GM23338 (cell line): ENCODE data around the gene ZNRD2. TPM values are rescaled to one million over a fixed set of nuclear protein-coding genes. Genes with fewer than 3 reads are reported as not detected.
A peak's percentile ranks its signal among the peaks of the same experiment; 100 is the strongest.

ENCODE experiments used
- ATAC-seq: fragments of 200-7000 bp; cut with Tn5 transposase; 3 replicates; pipeline ENCODE4 v1.9.1; 2020
- DNase-seq: peaks from one replicate; pipeline ENCODE4 v3.0.0-alpha.2; 2015; ENCODE audit warnings: low spot score
- H2AFZ ChIP-seq: fragments of 200-600 bp; sonication (generic); 2 replicates; pipeline ENCODE4 v1.8.0; 2016; ENCODE audit warnings: antibody characterized with exemption, mild to moderate bottlenecking, moderate library complexity
- H3F3A ChIP-seq: fragments of 200-600 bp; sonication (generic); replicated peaks from 2 replicates; pipeline ENCODE4 v1.8.0; 2017; ENCODE audit warnings: antibody characterized with exemption, mixed run types, low read depth
- H3K27ac ChIP-seq: fragments of 200-600 bp; sonication (generic); 2 replicates; pipeline ENCODE4 v1.6.1; 2016; ENCODE audit warnings: low read depth
- H3K27me3 ChIP-seq: fragments of 200-600 bp; sonication (generic); 2 replicates; pipeline ENCODE4 v1.8.0; 2016; ENCODE audit warnings: mild to moderate bottlenecking, mixed run types, moderate library complexity; ENCODE audit not compliant: insufficient read depth
- H3K36me3 ChIP-seq: fragments of 200-600 bp; sonication (generic); 2 replicates; pipeline ENCODE4 v1.8.0; 2016; ENCODE audit warnings: mild to moderate bottlenecking; ENCODE audit not compliant: insufficient read depth
- H3K4me1 ChIP-seq: fragments of 200-600 bp; sonication (generic); 2 replicates; pipeline ENCODE4 v1.8.0; 2016; ENCODE audit warnings: mild to moderate bottlenecking, moderate library complexity; ENCODE audit not compliant: insufficient read depth
- H3K4me2 ChIP-seq: fragments of 200-600 bp; sonication (generic); 2 replicates; pipeline ENCODE4 v1.7.1; 2017; ENCODE audit warnings: mixed run types
- H3K4me3 ChIP-seq: fragments of 200-600 bp; sonication (generic); 2 replicates; pipeline ENCODE4 v1.6.1; 2016; ENCODE audit warnings: mixed run types
- H3K79me2 ChIP-seq: fragments of 200-600 bp; sonication (generic); replicated peaks from 2 replicates; pipeline ENCODE4 v1.8.0; 2017; ENCODE audit warnings: mild to moderate bottlenecking; ENCODE audit not compliant: insufficient read depth
- H3K9me2 ChIP-seq: fragments of 200-600 bp; sonication (generic); 2 replicates; pipeline ENCODE4 v1.8.0; 2017; ENCODE audit not compliant: insufficient read depth
- H4K20me1 ChIP-seq: fragments of 200-600 bp; sonication (generic); replicated peaks from 2 replicates; pipeline ENCODE4 v1.8.0; 2017; ENCODE audit warnings: mild to moderate bottlenecking; ENCODE audit not compliant: insufficient read depth
- H3K27ac Mint-ChIP-seq: 2 replicates; pipeline ENCODE4 v1.8.0; 2020; ENCODE audit warnings: inconsistent platforms, mild to moderate bottlenecking, moderate library complexity, mixed read lengths
- H3K27me3 Mint-ChIP-seq: 3 replicates; pipeline ENCODE4 v1.8.0; 2022; ENCODE audit warnings: low read depth, mild to moderate bottlenecking, moderate library complexity, mixed read lengths, inconsistent platforms; ENCODE audit not compliant: insufficient read depth, poor library complexity
- H3K36me3 Mint-ChIP-seq: 3 replicates; pipeline ENCODE4 v1.8.0; 2021; ENCODE audit warnings: low read depth, mild to moderate bottlenecking, inconsistent platforms, moderate library complexity, mixed read lengths
- H3K4me1 Mint-ChIP-seq: 3 replicates; pipeline ENCODE4 v1.8.0; 2020; ENCODE audit warnings: mild to moderate bottlenecking, inconsistent platforms, mixed read lengths
- H3K4me3 Mint-ChIP-seq: 3 replicates; pipeline ENCODE4 v1.8.0; 2021; ENCODE audit warnings: moderate library complexity, mild to moderate bottlenecking, inconsistent platforms, mixed read lengths
- H3K9me3 Mint-ChIP-seq: 3 replicates; pipeline ENCODE4 v1.8.0; 2020; ENCODE audit warnings: moderate library complexity, mild to moderate bottlenecking, inconsistent platforms, mixed read lengths
- polyA plus RNA-seq: library from polyadenylated mRNA; unstranded; fragments of >200 nt; fragmentation: Nextera tagmentation; extraction: Ambion mirVana; gene quantifications from 2 replicates; pipeline ENCODE4 v1.2.1, GENCODE V29; 2016
- total RNA-seq: library from RNA; depleted of rRNA; stranded (reverse); fragments of >200 nt; shearing (Covaris generic); gene quantifications from 2 replicates; pipeline ENCODE4 v1.2.3, GENCODE V29; 2014
- TF ChIP-seq, protein P1 (sequence below): fragments of 250-450 bp; sonication (Bioruptor Pico); IDR thresholded peaks from 2 replicates; pipeline ENCODE4 v1.5.0; 2020; ENCODE audit warnings: mild to moderate bottlenecking, moderate library complexity

ZNRD2 gene
- total and polyA plus RNA-seq, 2 experiments from 2014 or later, result 78.6 to 148 TPM

DNA sequence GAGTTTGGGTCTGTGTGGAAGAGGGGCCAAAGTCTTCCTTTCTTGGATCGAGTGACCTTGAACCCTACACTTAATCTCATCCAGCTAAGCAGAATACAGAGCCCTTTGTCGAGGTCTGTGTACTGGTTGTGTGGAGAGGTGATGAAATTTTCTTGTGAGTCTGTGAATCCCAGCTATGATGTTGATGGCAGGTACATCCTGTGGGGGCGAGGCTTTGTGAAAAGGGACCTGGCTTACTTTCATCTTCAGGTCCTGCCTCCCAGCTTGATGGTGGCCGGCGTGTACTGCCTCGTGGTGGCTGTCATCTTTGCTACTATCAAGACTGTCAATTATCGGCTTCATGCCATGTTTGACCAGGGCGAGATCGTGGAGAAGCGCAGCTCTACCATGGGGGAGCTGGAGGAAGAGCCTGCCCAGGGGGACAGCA, 46.3 kb downstream of the ZNRD2 start:
- peaks cover 28% of the 10 kb centered on the region for H3K79me2 ChIP-seq
- no peak for ATAC-seq
- H3K27me3 ChIP-seq, result no peaks in the 10 kb centered on the region

More for the DNA sequence above, 46.3 kb downstream of the ZNRD2 start:
- DNase-seq, result no peak
- TF ChIP-seq, protein P1, sequence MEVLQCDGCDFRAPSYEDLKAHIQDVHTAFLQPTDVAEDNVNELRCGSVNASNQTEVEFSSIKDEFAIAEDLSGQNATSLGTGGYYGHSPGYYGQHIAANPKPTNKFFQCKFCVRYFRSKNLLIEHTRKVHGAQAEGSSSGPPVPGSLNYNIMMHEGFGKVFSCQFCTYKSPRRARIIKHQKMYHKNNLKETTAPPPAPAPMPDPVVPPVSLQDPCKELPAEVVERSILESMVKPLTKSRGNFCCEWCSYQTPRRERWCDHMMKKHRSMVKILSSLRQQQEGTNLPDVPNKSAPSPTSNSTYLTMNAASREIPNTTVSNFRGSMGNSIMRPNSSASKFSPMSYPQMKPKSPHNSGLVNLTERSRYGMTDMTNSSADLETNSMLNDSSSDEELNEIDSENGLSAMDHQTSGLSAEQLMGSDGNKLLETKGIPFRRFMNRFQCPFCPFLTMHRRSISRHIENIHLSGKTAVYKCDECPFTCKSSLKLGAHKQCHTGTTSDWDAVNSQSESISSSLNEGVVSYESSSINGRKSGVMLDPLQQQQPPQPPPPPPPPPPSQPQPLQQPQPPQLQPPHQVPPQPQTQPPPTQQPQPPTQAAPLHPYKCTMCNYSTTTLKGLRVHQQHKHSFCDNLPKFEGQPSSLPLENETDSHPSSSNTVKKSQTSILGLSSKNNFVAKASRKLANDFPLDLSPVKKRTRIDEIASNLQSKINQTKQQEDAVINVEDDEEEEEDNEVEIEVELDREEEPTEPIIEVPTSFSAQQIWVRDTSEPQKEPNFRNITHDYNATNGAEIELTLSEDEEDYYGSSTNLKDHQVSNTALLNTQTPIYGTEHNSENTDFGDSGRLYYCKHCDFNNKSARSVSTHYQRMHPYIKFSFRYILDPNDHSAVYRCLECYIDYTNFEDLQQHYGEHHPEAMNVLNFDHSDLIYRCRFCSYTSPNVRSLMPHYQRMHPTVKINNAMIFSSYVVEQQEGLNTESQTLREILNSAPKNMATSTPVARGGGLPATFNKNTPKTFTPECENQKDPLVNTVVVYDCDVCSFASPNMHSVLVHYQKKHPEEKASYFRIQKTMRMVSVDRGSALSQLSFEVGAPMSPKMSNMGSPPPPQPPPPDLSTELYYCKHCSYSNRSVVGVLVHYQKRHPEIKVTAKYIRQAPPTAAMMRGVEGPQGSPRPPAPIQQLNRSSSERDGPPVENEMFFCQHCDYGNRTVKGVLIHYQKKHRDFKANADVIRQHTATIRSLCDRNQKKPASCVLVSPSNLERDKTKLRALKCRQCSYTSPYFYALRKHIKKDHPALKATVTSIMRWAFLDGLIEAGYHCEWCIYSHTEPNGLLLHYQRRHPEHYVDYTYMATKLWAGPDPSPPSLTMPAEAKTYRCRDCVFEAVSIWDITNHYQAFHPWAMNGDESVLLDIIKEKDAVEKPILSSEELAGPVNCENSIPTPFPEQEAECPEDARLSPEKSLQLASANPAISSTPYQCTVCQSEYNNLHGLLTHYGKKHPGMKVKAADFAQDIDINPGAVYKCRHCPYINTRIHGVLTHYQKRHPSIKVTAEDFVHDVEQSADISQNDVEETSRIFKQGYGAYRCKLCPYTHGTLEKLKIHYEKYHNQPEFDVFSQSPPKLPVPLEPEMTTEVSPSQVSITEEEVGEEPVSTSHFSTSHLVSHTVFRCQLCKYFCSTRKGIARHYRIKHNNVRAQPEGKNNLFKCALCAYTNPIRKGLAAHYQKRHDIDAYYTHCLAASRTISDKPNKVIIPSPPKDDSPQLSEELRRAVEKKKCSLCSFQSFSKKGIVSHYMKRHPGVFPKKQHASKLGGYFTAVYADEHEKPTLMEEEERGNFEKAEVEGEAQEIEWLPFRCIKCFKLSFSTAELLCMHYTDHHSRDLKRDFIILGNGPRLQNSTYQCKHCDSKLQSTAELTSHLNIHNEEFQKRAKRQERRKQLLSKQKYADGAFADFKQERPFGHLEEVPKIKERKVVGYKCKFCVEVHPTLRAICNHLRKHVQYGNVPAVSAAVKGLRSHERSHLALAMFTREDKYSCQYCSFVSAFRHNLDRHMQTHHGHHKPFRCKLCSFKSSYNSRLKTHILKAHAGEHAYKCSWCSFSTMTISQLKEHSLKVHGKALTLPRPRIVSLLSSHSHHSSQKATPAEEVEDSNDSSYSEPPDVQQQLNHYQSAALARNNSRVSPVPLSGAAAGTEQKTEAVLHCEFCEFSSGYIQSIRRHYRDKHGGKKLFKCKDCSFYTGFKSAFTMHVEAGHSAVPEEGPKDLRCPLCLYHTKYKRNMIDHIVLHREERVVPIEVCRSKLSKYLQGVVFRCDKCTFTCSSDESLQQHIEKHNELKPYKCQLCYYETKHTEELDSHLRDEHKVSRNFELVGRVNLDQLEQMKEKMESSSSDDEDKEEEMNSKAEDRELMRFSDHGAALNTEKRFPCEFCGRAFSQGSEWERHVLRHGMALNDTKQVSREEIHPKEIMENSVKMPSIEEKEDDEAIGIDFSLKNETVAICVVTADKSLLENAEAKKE, result no peak
- H3K9me2 ChIP-seq, result no peaks in the 10 kb centered on the region
- peaks cover 7% of the 10 kb centered on the region for H3F3A ChIP-seq
- H3K36me3 ChIP-seq, result no peaks in the 10 kb centered on the region; the same call in 1 of the 2 replicates
- Mint-ChIP-seq H3K9me3 (no peaks in the 10 kb centered on the region; the same call in 2 of the 3 replicates), H3K4me1 (peaks cover 16% of the 10 kb centered on the region), H3K27ac (peak overlapping the region; percentile 93), H3K36me3 (peaks cover 23% of the 10 kb centered on the region), H3K4me3 (peak overlapping the region; percentile 94), H3K27me3 (peaks cover 26% of the 10 kb centered on the region)
- peak overlapping the region; percentile 97 for H3K4me2 ChIP-seq
- H3K27ac ChIP-seq, result 0 out of 2 replicates have a peak overlapping the region, but pooled peaks have one; percentile 50
- H3K4me1 ChIP-seq, result peaks cover 14% of the 10 kb centered on the region; the same call in 1 of the 2 replicates
- H3K4me3 ChIP-seq, result peak overlapping the region; percentile 58
- H4K20me1 ChIP-seq, result peaks cover 14% of the 10 kb centered on the region
- no peak overlapping the region for H2AFZ ChIP-seq
